Pancreas (tissue), 10 donors: ENCODE data around the gene NBL1. TPM values are rescaled to one million over a fixed set of nuclear protein-coding genes. Genes with fewer than 3 reads are reported as not detected.

ENCODE experiments used
- ATAC-seq, 4 donors: fragments of 200-7000 bp; cut with Tn5 transposase; one replicate each; pipeline versions ENCODE4 v1.8.0 to v1.9.1; 2020; ENCODE audit warnings: mild to moderate bottlenecking in 4 of 4, moderate library complexity in 4 of 4
- DNase-seq, 6 donors: peaks; one replicate each; pipeline ENCODE4 v3.0.0-alpha.2; 2020
- FAIRE-seq: peaks from 2 replicates; lab custom pipeline; 2012; peaks lifted over from hg19 to GRCh38; lab: Jason Lieb, UNC
- H3K27ac ChIP-seq, 4 donors: fragments of 200-600 bp; sonication (generic); 1 replicate in 3 of 4; 2 replicates in 1 of 4; pipeline versions ENCODE4 v1.5.0 to v1.8.0; 2020
- H3K27me3 ChIP-seq, 4 donors: fragments of 200-600 bp; one replicate each; pipeline ENCODE4 v1.8.0; 2021
- H3K36me3 ChIP-seq, 3 donors: fragments of 200-600 bp; sonication (generic) in 1 of 3; one replicate each; pipeline versions ENCODE4 v1.5.0 to v1.8.0; 2020 to 2021
- H3K4me1 ChIP-seq, 3 donors: fragments of 200-600 bp; one replicate each; pipeline ENCODE4 v1.8.0; 2021
- H3K4me3 ChIP-seq, 4 donors: fragments of 200-600 bp; sonication (generic) in 2 of 4; one replicate each; pipeline versions ENCODE4 v1.5.0 to v1.8.0; 2020 to 2021
- H3K9me3 ChIP-seq, 4 donors: fragments of 200-600 bp; one replicate each; pipeline ENCODE4 v1.8.0; 2021
- WGBS, 2 donors: extraction: QIAGEN DNeasy Blood & Tissue Kit; methylation state at CpG; one replicate each; pipeline ENCODE4 v1.1.7; 2013; 5-methylcytosine and 5-hydroxymethylcytosine counted together
- intact Hi-C, 3 donors: fragments of 100-400 bp; cut with DNase I; formaldehyde crosslinking; loops; one replicate each; pipeline versions ENCODE4 v1.11.1 to v1.14.2; 2022
- polyA plus RNA-seq, 2 donors: library from polyadenylated mRNA; stranded (reverse); fragments of 200-250 nt; gene quantifications; one replicate each; pipeline ENCODE4 v1.2.3, GENCODE V29; 2013
- total RNA-seq, 6 donors: library from RNA; stranded (reverse); fragmentation: NEBNext Ultra II Directional in 4 of 6; extraction: Animal tissue kit (Norgen Biotek cat#: 25700) in 4 of 6; gene quantifications; one replicate each; pipeline versions ENCODE4 v1.2.1 to v1.2.4, GENCODE V29; 2021 to 2023
- TF ChIP-seq, protein P1 (sequence below), 4 donors: fragments of 200-600 bp; sonication (generic) in 3 of 4; IDR thresholded peaks; one replicate each; pipeline versions ENCODE4 v1.5.0 to v1.8.0; 2021; ENCODE audit warnings: antibody characterized with exemption in 4 of 4
- donor health status: healthy with polysubstance abuse.
- donor health status: DM: no; HTN: no; CAD: no; lungs with moderate emphysema.
- donor health status: DM: no; HTN: no; CAD: no.
- donor health status: control.
- donor health status: control.
- donor health status: Bipolar disorder and iron deficiency.
- donor health status: DM: yes; HTN: yes; CAD: no.
- donor health status: DM: no; HTN: no; CAD: no.
- donor health status: DM: no; HTN: no; CAD: no.
- donor health status: DM: yes; HTN: yes; CAD: no.

NBL1 gene
- total and polyA plus RNA-seq, 8 donors: 5.8 to 45.6 (median 22.6) TPM

DNA sequence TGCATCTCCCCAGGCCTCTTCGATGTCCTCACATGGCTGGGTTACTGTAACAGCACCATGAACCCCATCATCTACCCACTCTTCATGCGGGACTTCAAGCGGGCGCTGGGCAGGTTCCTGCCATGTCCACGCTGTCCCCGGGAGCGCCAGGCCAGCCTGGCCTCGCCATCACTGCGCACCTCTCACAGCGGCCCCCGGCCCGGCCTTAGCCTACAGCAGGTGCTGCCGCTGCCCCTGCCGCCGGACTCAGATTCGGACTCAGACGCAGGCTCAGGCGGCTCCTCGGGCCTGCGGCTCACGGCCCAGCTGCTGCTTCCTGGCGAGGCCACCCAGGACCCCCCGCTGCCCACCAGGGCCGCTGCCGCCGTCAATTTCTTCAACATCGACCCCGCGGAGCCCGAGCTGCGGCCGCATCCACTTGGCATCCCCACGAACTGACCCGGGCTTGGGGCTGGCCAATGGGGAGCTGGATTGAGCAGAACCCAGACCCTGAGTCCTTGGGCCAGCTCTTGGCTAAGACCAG lies 34.9 kb downstream of the NBL1 start:
- 89 to 94% methylated on average over 31 to 34 of the region's 34 CpGs for WGBS, 2 donors
- TF ChIP-seq, protein P1, sequence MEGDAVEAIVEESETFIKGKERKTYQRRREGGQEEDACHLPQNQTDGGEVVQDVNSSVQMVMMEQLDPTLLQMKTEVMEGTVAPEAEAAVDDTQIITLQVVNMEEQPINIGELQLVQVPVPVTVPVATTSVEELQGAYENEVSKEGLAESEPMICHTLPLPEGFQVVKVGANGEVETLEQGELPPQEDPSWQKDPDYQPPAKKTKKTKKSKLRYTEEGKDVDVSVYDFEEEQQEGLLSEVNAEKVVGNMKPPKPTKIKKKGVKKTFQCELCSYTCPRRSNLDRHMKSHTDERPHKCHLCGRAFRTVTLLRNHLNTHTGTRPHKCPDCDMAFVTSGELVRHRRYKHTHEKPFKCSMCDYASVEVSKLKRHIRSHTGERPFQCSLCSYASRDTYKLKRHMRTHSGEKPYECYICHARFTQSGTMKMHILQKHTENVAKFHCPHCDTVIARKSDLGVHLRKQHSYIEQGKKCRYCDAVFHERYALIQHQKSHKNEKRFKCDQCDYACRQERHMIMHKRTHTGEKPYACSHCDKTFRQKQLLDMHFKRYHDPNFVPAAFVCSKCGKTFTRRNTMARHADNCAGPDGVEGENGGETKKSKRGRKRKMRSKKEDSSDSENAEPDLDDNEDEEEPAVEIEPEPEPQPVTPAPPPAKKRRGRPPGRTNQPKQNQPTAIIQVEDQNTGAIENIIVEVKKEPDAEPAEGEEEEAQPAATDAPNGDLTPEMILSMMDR (IDR thresholded peaks at IDR 0.05): no peak
- H3K4me1 ChIP-seq: no peaks in the 10 kb centered on the region
- no peak overlapping the region for H3K4me3 ChIP-seq
- no peak overlapping the region for H3K27ac ChIP-seq
- no peaks in the 10 kb centered on the region for H3K27me3 ChIP-seq
- FAIRE-seq (no peak), ATAC-seq (peak in 1 of 4 donors; percentile 6), DNase-seq (no peak)
- intact Hi-C loops: no loop called here
- H3K9me3 ChIP-seq: no peaks in the 10 kb centered on the region
- no peaks in the 10 kb centered on the region for H3K36me3 ChIP-seq

DNA sequence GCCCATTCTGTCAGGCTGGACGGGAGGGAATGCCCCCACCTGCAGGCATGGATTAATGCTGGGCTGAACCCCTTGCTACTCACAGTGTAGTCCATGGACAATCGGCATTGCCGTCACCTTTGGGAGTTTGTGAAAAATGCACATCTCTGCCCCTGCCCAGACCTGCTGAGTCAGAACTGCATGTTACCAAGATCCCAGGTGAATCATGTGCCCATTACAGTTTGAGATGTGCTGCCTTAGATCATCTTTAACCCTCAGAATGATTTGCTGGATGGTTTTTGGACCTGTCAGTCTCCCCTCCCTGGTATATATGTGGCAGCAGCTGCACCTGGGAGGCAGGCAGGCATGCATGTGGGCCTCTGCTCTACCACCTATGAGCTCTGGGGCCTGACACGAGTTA lies 35.6 kb downstream of the NBL1 start:
- no peaks in the 10 kb centered on the region for H3K9me3 ChIP-seq
- FAIRE-seq (no peak), DNase-seq (no peak), ATAC-seq (no peak)
- 75% methylated on average over 4 of the region's 4 CpGs for WGBS, 2 donors
- no peak overlapping the region for H3K4me3 ChIP-seq
- H3K4me1 ChIP-seq: no peaks in the 10 kb centered on the region
- H3K36me3 ChIP-seq: no peaks in the 10 kb centered on the region
- H3K27ac ChIP-seq: no peak overlapping the region
- TF ChIP-seq, protein P1 (IDR thresholded peaks at IDR 0.05): no peak
- H3K27me3 ChIP-seq: no peaks in the 10 kb centered on the region
- intact Hi-C loops: no loop called here

DNA sequence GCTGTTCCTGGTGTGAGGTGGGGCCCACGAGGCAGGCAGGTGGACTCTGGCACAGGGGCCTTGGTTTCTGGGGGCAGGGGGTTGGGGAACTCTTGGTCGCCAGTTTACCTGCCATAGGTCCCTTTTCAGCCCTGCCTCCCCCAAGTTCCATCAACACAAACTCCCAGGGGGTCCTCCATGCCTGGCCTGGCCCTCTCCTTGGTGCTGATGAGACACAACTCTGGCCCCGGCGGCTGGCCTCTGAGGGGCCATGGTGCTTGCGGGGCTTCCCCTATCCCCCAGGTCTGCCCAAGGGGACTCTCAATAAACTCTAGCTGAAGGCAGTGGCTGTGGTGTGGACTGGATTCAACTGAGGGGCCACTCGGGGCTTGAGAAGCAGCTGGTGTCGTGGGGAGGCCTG lies 36.5 kb downstream of the NBL1 start:
- ATAC-seq (no peak), FAIRE-seq (no peak), DNase-seq (no peak)
- Histone ChIP-seq H3K4me1 (no peaks in the 10 kb centered on the region), H3K9me3 (no peaks in the 10 kb centered on the region), H3K4me3 (no peak overlapping the region), H3K36me3 (no peaks in the 10 kb centered on the region), H3K27me3 (no peaks in the 10 kb centered on the region), H3K27ac (no peak overlapping the region)
- intact Hi-C loops: no loop called here
- WGBS, 2 donors: 90 to 94% methylated on average over 7 of the region's 7 CpGs
- TF ChIP-seq, protein P1 (IDR thresholded peaks at IDR 0.05): no peak

DNA sequence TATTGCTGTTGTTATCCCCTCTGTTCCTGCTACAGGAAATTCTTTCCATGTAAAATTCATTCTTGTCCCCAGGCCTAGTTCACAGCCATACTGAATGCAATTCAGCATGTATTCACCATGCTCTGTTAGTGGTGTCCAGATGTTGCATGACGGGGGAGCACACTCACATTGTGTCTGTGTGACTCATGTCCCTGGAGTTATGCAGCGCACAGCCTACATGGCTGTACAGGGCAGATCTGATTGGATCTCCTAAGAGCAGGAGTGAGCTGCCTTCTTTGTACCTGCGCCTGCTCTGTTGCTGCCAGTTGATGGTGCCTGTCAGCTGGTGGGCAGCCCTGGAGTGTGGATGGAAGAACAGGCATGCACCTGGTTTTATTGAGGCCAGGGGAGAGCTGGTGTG lies 38.1 kb downstream of the NBL1 start:
- Histone ChIP-seq H3K27ac (no peak overlapping the region), H3K4me3 (no peak overlapping the region), H3K36me3 (no peaks in the 10 kb centered on the region), H3K27me3 (no peaks in the 10 kb centered on the region), H3K4me1 (no peaks in the 10 kb centered on the region), H3K9me3 (no peaks in the 10 kb centered on the region)
- ATAC-seq (peak in 2 of 4 donors; percentile 21 to 28), DNase-seq (no peak), FAIRE-seq (no peak)
- intact Hi-C loops: no loop called here
- TF ChIP-seq, protein P1 (IDR thresholded peaks at IDR 0.05): no peak
- WGBS, 2 donors: 92 to 94% methylated on average over 3 of the region's 3 CpGs

DNA sequence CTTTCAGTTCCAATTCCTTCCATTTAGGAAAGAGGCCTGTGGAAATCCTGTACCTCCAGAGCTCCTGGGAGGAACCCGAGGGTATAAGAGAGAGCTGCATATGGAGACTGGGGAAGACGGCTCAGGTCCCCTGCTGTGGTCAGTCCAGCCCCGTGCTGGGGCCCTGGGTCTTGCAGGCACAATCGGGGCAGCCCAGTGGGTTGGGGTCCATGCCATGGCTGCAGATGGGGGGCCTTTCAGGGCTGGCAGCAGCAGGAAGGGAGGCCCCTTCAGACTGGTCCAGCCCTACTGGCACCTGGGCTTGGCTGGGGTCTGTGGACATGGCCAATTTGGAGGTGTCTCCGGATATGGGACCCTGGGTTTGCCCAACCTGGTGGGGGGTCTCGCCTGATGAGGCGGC lies 38.8 kb downstream of the NBL1 start:
- TF ChIP-seq, protein P1 (IDR thresholded peaks at IDR 0.05): no peak
- DNase-seq (no peak), FAIRE-seq (no peak), ATAC-seq (no peak)
- H3K4me3 ChIP-seq: no peak overlapping the region
- intact Hi-C loops: no loop called here
- H3K27ac ChIP-seq: no peak overlapping the region
- no peaks in the 10 kb centered on the region for H3K9me3 ChIP-seq
- no peaks in the 10 kb centered on the region for H3K36me3 ChIP-seq
- H3K4me1 ChIP-seq: no peaks in the 10 kb centered on the region
- no peaks in the 10 kb centered on the region for H3K27me3 ChIP-seq
- 79 to 84% methylated on average over 6 to 7 of the region's 7 CpGs for WGBS, 2 donors
